ENCODE data around the gene ERRFI1.
A peak's percentile ranks its signal among the peaks of the same experiment; 100 is the strongest.

ERRFI1 gene

DNA sequence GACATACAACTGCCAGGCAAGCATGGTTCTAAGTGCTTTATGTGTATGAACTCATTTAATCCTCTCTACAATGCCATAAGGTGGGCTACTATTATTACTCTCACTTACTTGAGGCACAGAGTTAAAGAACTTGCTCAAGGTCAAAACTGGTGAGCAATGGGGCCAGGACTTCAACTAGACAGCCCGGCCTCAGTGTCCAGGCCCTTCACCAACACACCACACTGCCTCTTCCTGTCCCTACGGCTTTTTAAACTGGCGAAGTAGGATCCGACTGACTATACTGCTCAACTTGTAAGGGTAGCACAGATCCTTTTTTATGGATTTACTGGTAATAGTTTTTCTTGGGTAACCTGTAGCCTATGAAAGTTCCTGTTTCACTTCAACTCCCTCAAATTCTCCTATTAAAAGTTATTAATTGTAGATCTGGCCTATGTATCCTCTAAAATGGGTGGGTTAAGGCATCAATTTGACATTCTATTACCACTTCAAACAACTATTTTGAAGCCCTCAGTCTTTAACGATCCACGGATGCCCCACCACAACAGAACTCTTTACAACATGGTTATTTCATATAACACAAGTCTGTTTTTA lies 4.3 kb downstream of the ERRFI1 start:
- Mint-ChIP-seq H3K27ac (no peak overlapping the region), H3K4me3 (no peak overlapping the region), H3K27me3 (peaks cover 13 to 32% of the 10 kb centered on the region in 2 donors), H3K9me3 (no peaks in the 10 kb centered on the region), H3K36me3 (ENCODE audit: insufficient read depth) (peaks cover 7% of the 10 kb centered on the region), H3K4me1 (ENCODE audit: low read depth in 2 of 2) (peaks cover 10 to 11% of the 10 kb centered on the region in 2 donors)
- ATAC-seq (replicated peaks) (no peak), DNase-seq (no peak)

DNA sequence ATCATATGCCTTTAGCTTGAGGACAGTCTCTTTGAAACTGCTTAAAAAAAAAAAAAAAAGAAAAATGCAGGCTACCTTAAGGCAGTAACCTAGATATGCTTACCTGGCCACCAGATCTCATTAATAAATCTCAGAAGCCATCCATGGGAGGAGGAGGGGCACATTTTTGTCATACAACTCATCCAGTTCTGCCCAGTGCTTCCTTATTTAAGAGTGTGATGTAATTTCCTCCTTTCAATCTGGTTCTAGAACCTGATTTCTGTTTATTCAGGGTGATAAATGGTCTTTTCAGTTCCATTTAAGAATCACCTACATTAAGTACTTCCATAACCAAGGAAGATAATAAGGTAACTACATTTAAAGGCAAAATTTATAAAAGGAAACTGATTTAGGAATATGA lies 6.1 kb downstream of the ERRFI1 start:
- no peak for DNase-seq
- H3K36me3 Mint-ChIP-seq (ENCODE audit: insufficient read depth), result no peaks in the 10 kb centered on the region

DNA sequence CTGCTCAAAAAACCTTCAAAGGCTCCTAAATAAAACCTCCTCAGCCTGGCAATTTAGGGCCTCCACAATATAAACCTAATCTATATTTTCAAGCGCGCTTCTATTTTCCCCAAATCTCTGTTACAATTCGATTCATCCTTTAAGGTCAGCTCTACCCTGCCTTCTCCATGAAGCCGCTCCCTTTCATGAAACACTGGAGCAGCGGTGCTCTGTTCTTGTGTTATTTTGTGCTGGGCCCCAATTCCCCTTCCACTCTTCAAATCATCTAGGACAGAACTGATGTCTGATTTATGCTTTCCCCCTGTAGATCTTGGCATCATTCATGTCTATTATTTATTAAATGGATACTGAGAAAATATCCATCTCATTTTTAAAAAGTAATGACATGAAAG lies 6.9 kb downstream of the ERRFI1 start:
- no peaks in the 10 kb centered on the region for H3K4me1 Mint-ChIP-seq (ENCODE audit: low read depth in 2 of 2)
- no peaks in the 10 kb centered on the region for H3K9me3 Mint-ChIP-seq
- ATAC-seq (replicated peaks) (no peak), DNase-seq (no peak)
- no peak overlapping the region for H3K27ac Mint-ChIP-seq
- H3K27me3 Mint-ChIP-seq, result peaks cover 19 to 20% of the 10 kb centered on the region in 2 donors
- H3K36me3 Mint-ChIP-seq (ENCODE audit: insufficient read depth), result no peaks in the 10 kb centered on the region
- H3K4me3 Mint-ChIP-seq, result no peak overlapping the region

More for the DNA sequence above, 6.1 kb downstream of the ERRFI1 start:
- no peak overlapping the region for H3K4me3 Mint-ChIP-seq
- no peak for ATAC-seq (replicated peaks)
- H3K9me3 Mint-ChIP-seq, result no peaks in the 10 kb centered on the region
- peaks cover 22% of the 10 kb centered on the region in 2 donors for H3K27me3 Mint-ChIP-seq
- no peak overlapping the region for H3K27ac Mint-ChIP-seq
- H3K4me1 Mint-ChIP-seq (ENCODE audit: low read depth in 2 of 2), result peaks cover 2% of the 10 kb centered on the region in 2 donors

DNA sequence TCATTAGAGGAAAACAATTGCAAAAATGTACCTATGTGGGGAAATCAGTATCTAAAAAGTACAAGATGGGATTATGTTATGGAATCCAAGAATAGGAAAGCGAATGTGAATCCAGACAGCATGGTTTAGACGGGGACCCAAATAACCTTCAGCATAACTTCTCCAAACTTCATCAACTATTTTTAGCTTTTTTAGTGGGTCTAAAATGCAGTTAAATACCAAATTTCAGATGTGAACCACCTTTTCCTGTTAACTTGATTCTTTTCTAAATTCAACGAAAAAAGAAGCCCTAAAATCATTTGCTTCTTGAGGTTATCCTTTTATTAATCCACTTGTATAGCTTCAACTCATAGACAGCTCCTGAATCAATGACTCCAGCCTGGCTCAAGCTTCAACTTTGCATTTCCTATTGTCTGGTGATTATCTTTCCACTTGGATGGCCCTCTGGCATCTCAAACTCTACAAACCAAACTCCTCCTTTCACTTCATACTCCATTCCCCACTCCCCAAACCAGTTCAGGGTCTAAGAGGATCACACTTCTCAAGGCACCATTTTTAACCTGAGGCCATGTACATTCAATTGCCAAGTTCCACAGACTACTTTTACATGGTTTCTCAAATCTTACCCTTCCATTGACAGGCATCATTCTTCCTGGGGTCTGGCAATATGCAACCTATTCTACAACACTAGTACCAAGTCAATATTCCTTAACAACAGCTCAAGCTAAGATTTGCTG lies 7.4 kb downstream of the ERRFI1 start:
- DNase-seq (no peak), ATAC-seq (replicated peaks) (no peak)
- Mint-ChIP-seq H3K36me3 (ENCODE audit: insufficient read depth) (no peaks in the 10 kb centered on the region), H3K27ac (no peak overlapping the region), H3K4me3 (no peak overlapping the region), H3K27me3 (peaks cover 19 to 20% of the 10 kb centered on the region in 2 donors), H3K9me3 (no peaks in the 10 kb centered on the region), H3K4me1 (ENCODE audit: low read depth in 2 of 2) (no peaks in the 10 kb centered on the region)

DNA sequence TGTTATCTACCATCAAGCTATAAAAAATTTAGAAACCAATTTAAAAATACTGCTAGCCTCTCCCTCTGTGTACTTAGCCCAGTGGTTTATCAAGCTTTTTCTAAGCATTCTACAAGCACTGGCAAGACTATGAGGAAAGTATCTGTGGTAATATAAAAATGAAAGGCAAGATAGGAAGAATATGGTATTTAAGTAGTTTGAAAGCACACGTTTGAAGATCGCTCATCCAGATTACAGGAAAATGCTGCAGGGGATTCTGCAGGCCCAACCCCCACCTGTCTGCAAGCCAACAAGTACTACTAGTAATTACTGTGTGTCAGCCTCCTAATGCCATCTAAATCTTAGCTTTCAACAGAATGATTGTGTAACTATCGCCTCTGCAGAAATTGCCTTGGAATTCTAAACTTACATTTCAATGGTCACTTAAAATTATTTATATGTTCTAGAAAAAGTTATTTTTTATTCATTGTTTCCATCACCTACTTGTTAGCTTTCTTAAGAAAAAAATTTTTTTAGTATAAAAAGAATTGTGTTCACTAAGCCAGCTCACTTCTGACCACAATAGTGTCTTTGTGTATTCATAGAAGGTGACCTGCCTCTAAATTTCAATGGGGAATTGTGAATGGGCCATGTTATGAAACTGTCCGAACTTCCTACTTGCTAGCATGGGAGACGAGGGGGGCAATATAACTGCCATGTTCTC lies 8.5 kb downstream of the ERRFI1 start:
- no peaks in the 10 kb centered on the region for H3K36me3 Mint-ChIP-seq (ENCODE audit: insufficient read depth)
- no peak overlapping the region for H3K27ac Mint-ChIP-seq
- peaks cover 19 to 20% of the 10 kb centered on the region in 2 donors for H3K27me3 Mint-ChIP-seq
- no peak for DNase-seq
- no peaks in the 10 kb centered on the region for H3K4me1 Mint-ChIP-seq (ENCODE audit: low read depth in 2 of 2)
- H3K4me3 Mint-ChIP-seq, result no peak overlapping the region
- ATAC-seq (replicated peaks), result no peak
- H3K9me3 Mint-ChIP-seq, result no peaks in the 10 kb centered on the region

DNA sequence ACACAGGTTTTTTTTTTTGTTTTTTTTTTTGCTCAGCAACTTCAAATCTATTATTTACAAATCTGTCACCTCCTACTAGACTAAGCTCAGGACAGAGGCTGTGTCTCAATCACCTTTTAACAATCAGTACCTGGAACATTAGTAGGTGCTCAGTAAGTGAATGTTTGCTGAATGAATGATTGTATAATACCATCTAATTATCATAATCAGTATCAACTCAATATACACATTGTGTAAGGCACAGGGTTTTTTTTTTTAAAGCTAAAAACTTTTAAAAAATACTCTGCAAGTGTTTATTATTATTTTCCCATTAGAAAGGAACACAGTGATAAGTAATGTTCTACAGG lies 9.2 kb downstream of the ERRFI1 start:
- ATAC-seq (replicated peaks), result no peak
- Mint-ChIP-seq H3K27ac (no peak overlapping the region), H3K4me1 (ENCODE audit: low read depth in 2 of 2) (no peaks in the 10 kb centered on the region), H3K9me3 (no peaks in the 10 kb centered on the region), H3K27me3 (peaks cover 19 to 20% of the 10 kb centered on the region in 2 donors), H3K4me3 (no peak overlapping the region), H3K36me3 (ENCODE audit: insufficient read depth) (no peaks in the 10 kb centered on the region)
- no peak for DNase-seq

DNA sequence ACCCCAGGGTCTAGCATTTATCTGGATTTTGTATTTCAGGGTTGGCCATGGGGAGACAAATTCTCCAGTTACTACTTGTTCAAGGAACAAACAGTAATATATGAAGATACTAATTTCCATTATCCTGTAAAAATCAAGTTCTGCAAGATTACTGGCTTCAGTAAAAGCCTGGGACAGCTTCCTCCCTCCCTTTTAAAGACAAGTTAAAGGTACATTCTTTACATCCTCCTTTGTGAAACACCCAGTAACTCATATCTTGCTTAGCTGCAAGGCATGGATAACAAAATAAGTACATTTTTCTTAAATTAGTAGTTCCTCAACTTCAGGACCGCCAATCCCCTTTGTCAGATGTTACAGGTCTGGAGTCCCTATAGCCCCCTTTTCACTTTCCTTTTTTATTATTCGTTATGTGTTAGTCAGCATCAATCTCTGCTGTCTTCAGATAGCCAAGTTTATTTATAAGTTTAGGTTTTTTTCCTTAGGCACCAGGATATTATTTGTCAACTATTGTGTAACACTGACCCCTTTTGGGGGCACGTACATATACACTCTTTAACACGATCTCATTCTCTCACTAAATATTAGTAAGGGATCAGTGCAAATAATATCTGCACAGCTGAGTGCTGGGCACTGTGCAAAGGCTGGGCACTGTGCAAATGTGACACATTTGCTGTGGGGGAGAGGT lies 9.8 kb downstream of the ERRFI1 start:
- no peak for DNase-seq
- Mint-ChIP-seq H3K27me3 (peaks cover 19 to 20% of the 10 kb centered on the region in 2 donors), H3K4me1 (ENCODE audit: low read depth in 2 of 2) (no peaks in the 10 kb centered on the region), H3K9me3 (no peaks in the 10 kb centered on the region), H3K36me3 (ENCODE audit: insufficient read depth) (no peaks in the 10 kb centered on the region), H3K4me3 (no peak overlapping the region), H3K27ac (no peak overlapping the region)
- no peak for ATAC-seq (replicated peaks)

DNA sequence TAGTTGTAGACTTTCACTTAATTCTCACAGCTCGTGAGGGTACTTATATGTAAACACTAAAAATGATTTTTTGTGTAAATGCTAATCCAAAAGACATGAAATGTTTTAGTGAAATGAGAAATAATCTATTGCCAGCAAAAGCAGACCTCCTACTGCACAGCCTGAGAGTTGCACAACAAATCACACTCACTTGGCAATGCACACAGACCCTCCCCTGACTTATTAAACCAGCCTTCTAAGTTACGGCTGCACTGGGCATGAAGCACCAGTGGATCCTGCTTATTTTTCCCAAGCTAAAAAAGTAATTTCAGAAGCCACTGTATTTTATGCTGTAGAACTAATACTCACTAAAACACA lies 10.3 kb downstream of the ERRFI1 start:
- Mint-ChIP-seq H3K27me3 (peaks cover 19 to 20% of the 10 kb centered on the region in 2 donors), H3K4me3 (no peak overlapping the region), H3K9me3 (no peaks in the 10 kb centered on the region), H3K27ac (no peak overlapping the region), H3K4me1 (ENCODE audit: low read depth in 2 of 2) (no peaks in the 10 kb centered on the region), H3K36me3 (ENCODE audit: insufficient read depth) (peaks cover 3% of the 10 kb centered on the region)
- ATAC-seq (replicated peaks), result no peak
- no peak for DNase-seq

DNA sequence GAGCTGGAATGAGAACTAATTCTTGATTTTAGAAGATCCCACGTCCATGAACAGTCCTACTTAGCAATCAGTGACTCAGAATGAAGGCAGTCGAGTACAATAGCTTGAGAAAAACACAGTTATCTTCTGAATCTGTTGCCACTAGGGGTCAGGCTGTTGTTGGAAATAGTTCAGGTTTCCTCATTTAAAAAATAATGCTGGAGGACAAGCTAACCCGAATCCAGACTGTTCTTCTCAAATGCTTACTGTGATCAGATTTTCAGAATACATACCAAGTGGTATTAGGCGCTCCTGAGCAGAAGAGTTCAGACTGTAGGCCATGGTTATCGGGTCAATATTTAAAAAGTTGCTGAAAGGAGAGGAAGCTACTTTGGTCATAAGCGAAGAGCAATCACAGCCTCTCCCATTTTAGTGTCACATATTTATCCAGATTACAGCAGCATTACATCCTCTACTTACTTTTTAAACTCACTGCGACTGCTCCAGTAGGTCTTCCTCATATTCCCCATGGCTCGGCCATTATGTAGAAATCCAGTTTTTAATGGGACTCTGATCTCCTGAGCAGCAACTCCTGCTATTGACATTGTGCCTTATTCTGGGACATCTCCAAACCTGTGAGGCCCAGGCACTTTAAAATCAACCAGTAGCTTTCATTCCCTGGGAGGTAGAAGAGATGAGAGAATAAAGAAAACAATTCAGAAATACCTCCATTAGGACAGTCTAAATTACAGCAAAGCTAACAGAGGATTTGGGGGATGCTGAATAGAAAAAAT lies 10.9 kb downstream of the ERRFI1 start:
- peak; percentile 66 for ATAC-seq (replicated peaks)
- DNase-seq, result peak; percentile 42 to 56 (median 45)
- H3K36me3 Mint-ChIP-seq (ENCODE audit: insufficient read depth), result peaks cover 3% of the 10 kb centered on the region
- no peaks in the 10 kb centered on the region for H3K4me1 Mint-ChIP-seq (ENCODE audit: low read depth in 2 of 2)
- H3K4me3 Mint-ChIP-seq, result no peak overlapping the region
- H3K9me3 Mint-ChIP-seq, result no peaks in the 10 kb centered on the region
- H3K27ac Mint-ChIP-seq, result no peak overlapping the region
- H3K27me3 Mint-ChIP-seq, result peaks cover 19 to 20% of the 10 kb centered on the region in 2 donors

DNA sequence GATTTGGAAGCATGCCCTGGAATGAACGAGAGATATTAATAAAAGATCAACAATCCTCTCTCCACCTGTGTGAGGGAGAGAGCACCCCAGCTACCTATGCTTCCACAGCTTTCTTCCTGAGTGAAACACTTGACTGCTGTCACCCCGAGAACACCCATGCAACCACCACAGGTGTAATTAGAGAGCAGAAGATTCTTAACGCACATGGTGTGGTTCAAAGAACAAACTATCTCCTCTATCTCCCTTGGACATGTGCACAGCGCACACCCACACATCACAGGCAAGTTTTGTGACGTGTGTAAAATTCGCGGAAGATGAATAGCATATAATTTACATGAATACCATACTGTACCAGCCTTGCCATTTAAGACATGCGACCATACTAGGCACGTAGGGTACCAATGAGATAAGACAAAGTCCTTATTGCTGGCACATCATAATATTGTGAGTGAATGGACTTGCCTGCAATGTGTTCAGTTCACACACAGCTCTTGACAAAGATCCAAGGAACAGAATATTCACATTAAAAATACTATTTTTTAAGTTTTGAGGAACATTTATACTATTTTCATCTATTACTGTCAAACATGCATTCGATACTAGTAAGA lies 11.6 kb downstream of the ERRFI1 start:
- Mint-ChIP-seq H3K27me3 (peaks cover 19 to 20% of the 10 kb centered on the region in 2 donors), H3K4me3 (no peak overlapping the region), H3K27ac (no peak overlapping the region), H3K9me3 (no peaks in the 10 kb centered on the region), H3K36me3 (ENCODE audit: insufficient read depth) (peaks cover 3% of the 10 kb centered on the region), H3K4me1 (ENCODE audit: low read depth in 2 of 2) (no peaks in the 10 kb centered on the region)
- no peak for DNase-seq
- no peak for ATAC-seq (replicated peaks)

DNA sequence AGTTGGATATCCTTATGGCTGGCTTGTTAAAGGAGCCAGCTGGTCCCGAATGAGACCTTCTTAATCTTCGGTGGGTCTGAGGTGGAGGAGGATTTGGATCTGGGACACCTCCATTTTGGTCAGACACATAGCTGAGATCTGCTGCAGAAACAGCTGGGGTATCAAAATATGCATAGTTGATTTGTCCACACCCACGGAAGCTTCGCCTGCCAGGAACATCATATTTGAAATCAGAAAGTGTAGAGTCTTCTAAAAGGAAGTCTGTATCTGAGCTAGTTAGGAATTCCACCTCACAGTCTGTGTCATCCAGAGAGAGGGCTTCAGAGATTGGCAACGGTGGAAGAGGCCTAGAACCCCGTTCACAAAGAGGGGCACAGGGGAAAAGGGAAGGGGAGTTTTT lies 12.3 kb downstream of the ERRFI1 start:
- H3K9me3 Mint-ChIP-seq, result no peaks in the 10 kb centered on the region
- H3K4me3 Mint-ChIP-seq, result no peak overlapping the region
- H3K27ac Mint-ChIP-seq, result no peak overlapping the region
- peaks cover 14 to 20% of the 10 kb centered on the region in 2 donors for H3K27me3 Mint-ChIP-seq
- no peak for DNase-seq
- no peaks in the 10 kb centered on the region for H3K4me1 Mint-ChIP-seq (ENCODE audit: low read depth in 2 of 2)
- H3K36me3 Mint-ChIP-seq (ENCODE audit: insufficient read depth), result peaks cover 3% of the 10 kb centered on the region
- ATAC-seq (replicated peaks), result no peak

DNA sequence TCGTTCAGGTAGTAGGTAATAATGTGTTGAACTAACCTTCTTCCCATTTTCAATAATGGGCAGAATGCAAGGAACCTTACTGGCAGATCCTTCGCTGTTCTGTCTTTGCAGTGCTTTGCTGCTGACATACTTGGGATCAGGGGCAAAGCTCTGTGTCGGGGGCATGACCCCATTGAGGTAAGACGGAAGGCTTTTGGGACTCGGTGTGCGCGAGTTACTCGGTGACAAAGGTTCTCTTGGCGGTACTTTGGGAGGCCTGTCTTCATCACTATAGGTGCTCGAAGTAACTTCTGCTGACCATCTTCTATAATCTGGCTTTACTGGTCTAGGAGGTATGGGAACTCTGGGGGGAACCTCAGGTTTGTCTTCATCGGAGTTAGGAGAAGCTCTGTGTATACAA lies 12.7 kb downstream of the ERRFI1 start:
- Mint-ChIP-seq H3K4me3 (no peak overlapping the region), H3K27ac (no peak overlapping the region), H3K27me3 (peaks cover 10 to 20% of the 10 kb centered on the region in 2 donors), H3K9me3 (no peaks in the 10 kb centered on the region), H3K36me3 (ENCODE audit: insufficient read depth) (peaks cover 3% of the 10 kb centered on the region), H3K4me1 (ENCODE audit: low read depth in 2 of 2) (no peaks in the 10 kb centered on the region)
- ATAC-seq (replicated peaks), result no peak
- no peak for DNase-seq

DNA sequence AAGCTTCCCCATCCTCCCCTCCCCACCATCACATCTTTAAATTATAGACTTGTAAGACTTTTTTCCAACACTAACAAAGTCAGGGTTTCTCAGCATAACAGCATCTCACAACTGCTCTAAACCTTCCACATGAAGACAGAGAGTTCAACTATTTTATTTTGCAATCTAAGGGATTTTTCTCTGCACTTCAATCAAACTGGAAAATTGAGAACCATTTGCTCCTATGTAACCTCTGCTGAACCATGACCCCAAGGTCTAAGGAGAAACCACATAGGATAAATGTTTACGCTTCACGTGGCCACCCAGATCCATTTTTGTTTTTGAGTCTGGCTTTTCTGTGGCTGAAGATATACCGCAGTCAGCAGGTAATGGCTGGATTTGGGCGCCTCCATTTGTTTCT lies 13.2 kb downstream of the ERRFI1 start:
- ATAC-seq (replicated peaks) (no peak), DNase-seq (no peak)
- peaks cover 3% of the 10 kb centered on the region for H3K36me3 Mint-ChIP-seq (ENCODE audit: insufficient read depth)
- no peaks in the 10 kb centered on the region for H3K9me3 Mint-ChIP-seq
- H3K4me3 Mint-ChIP-seq, result no peak overlapping the region
- H3K4me1 Mint-ChIP-seq (ENCODE audit: low read depth in 2 of 2), result no peaks in the 10 kb centered on the region
- H3K27me3 Mint-ChIP-seq, result peaks cover 5 to 18% of the 10 kb centered on the region in 2 donors
- no peak overlapping the region for H3K27ac Mint-ChIP-seq
